ENCODE results near the gene MRNIP.

MRNIP gene

GRCh38 chr5:179852993-179853547 is 5.5 kb downstream of the MRNIP start:
- in situ Hi-C loops (cut with HindIII; ENCODE audit: low sequenced_read_pairs), result no loop called here
- H3K4me3 ChIP-seq (ENCODE audit: low read depth, low read length), result no peak overlapping the region
- no peak for TF ChIP-seq CTCF (IDR thresholded peaks at IDR 0.05; ENCODE audit: low read depth, low read length)
- no peak for DNase-seq (ENCODE audit: low read depth, low spot score)

- DNase-seq (ENCODE audit: low read depth, low spot score), result no peak
- H3K4me3 ChIP-seq (ENCODE audit: low read depth, low read length), result no peak overlapping the region
- in situ Hi-C loops (cut with HindIII; ENCODE audit: low sequenced_read_pairs), result no loop called here
- TF ChIP-seq CTCF (IDR thresholded peaks at IDR 0.05; ENCODE audit: low read depth, low read length), result no peak
Observed at GRCh38 chr5:179841621-179842020, 17.0 kb downstream of the MRNIP start.

- in situ Hi-C loops (cut with HindIII; ENCODE audit: low sequenced_read_pairs), result no loop called here
- DNase-seq (ENCODE audit: low read depth, low spot score), result no peak
- H3K4me3 ChIP-seq (ENCODE audit: low read depth, low read length), result no peak overlapping the region
- no peak for TF ChIP-seq CTCF (IDR thresholded peaks at IDR 0.05; ENCODE audit: low read depth, low read length)
Observed at GRCh38 chr5:179840766-179841165, 17.9 kb downstream of the MRNIP start.

- TF ChIP-seq CTCF (IDR thresholded peaks at IDR 0.05; ENCODE audit: low read depth, low read length), result no peak
- no peak overlapping the region for H3K4me3 ChIP-seq (ENCODE audit: low read depth, low read length)
- in situ Hi-C loops (cut with HindIII; ENCODE audit: low sequenced_read_pairs), result no loop called here
- no peak for DNase-seq (ENCODE audit: low read depth, low spot score)
Observed at GRCh38 chr5:179840321-179840720, 18.3 kb downstream of the MRNIP start.

GRCh38 chr5:179839328-179840256 is 19.0 kb downstream of the MRNIP start:
- DNase-seq (ENCODE audit: low read depth, low spot score), result no peak
- in situ Hi-C loops (cut with HindIII; ENCODE audit: low sequenced_read_pairs), result no loop called here
- H3K4me3 ChIP-seq (ENCODE audit: low read depth, low read length), result no peak overlapping the region
- no peak for TF ChIP-seq CTCF (IDR thresholded peaks at IDR 0.05; ENCODE audit: low read depth, low read length)

GRCh38 chr5:179837076-179838011 is 21.3 kb downstream of the MRNIP start:
- no peak overlapping the region for H3K4me3 ChIP-seq (ENCODE audit: low read depth, low read length)
- in situ Hi-C loops (cut with HindIII; ENCODE audit: low sequenced_read_pairs), result no loop called here
- DNase-seq (ENCODE audit: low read depth, low spot score), result no peak
- TF ChIP-seq CTCF (IDR thresholded peaks at IDR 0.05; ENCODE audit: low read depth, low read length), result no peak

All from astrocyte of the spinal cord (primary cell).